NT2/D1 (cell line): ENCODE measurements around the gene LRRK1.

Experiments
- DNase-seq: peaks from one replicate; pipeline ENCODE4 v3.0.0-alpha.2; 2011; ENCODE audit warnings: low read depth, low spot score
- H3K27me3 ChIP-seq: 2 replicates; pipeline ENCODE4 v1.6.0; 2011; ENCODE audit warnings: mild to moderate bottlenecking; ENCODE audit not compliant: insufficient read length, insufficient read depth
- H3K36me3 ChIP-seq: 2 replicates; pipeline ENCODE4 v1.6.1; 2011; ENCODE audit warnings: mild to moderate bottlenecking, low read length, mixed read lengths; ENCODE audit not compliant: insufficient read depth, insufficient read length
- H3K4me1 ChIP-seq: 2 replicates; pipeline ENCODE4 v1.5.1; 2011; ENCODE audit not compliant: insufficient read depth, insufficient read length
- H3K4me3 ChIP-seq: 2 replicates; pipeline ENCODE4 v1.5.1; 2011; ENCODE audit warnings: low read depth; ENCODE audit not compliant: insufficient read length
- H3K9ac ChIP-seq: 2 replicates; pipeline ENCODE4 v1.6.0; 2011; ENCODE audit warnings: low read depth; ENCODE audit not compliant: insufficient read length
- H3K9me3 ChIP-seq: 2 replicates; pipeline ENCODE4 v1.5.1; 2011; ENCODE audit warnings: mild to moderate bottlenecking, low read length; ENCODE audit not compliant: insufficient read depth
- SUZ12 ChIP-seq: IDR thresholded peaks from 2 replicates; pipeline ENCODE4 v1.6.1; 2011; ENCODE audit not compliant: insufficient read length, insufficient read depth; ENCODE audit errors: extremely low read depth
- YY1 ChIP-seq: IDR thresholded peaks from 2 replicates; pipeline ENCODE4 v1.6.1; 2011; ENCODE audit not compliant: insufficient read length, insufficient read depth
- ZNF274 ChIP-seq: IDR thresholded peaks from 2 replicates; pipeline ENCODE4 v1.6.1; 2011; ENCODE audit warnings: mild to moderate bottlenecking, low read depth, low read length

LRRK1 gene

GRCh38 chr15:101052031-101052620 is 133.0 kb downstream of the LRRK1 start:
- Histone ChIP-seq H3K9me3 (no peaks in the 10 kb centered on the region), H3K9ac (no peak overlapping the region), H3K4me1 (peaks cover 26% of the 10 kb centered on the region), H3K27me3 (peaks cover 13% of the 10 kb centered on the region), H3K4me3 (no peak overlapping the region), H3K36me3 (peaks cover 21% of the 10 kb centered on the region)
- DNase-seq, result no peak
- TF ChIP-seq ZNF274 (no peak), YY1 (no peak), SUZ12 (no peak)

GRCh38 chr15:101052681-101053121 is 133.5 kb downstream of the LRRK1 start:
- H3K9ac ChIP-seq, result no peak overlapping the region
- H3K9me3 ChIP-seq, result no peaks in the 10 kb centered on the region
- H3K27me3 ChIP-seq, result peaks cover 13% of the 10 kb centered on the region
- TF ChIP-seq YY1 (no peak), SUZ12 (no peak), ZNF274 (no peak)
- no peak for DNase-seq
- H3K4me1 ChIP-seq, result peaks cover 26% of the 10 kb centered on the region
- no peak overlapping the region for H3K4me3 ChIP-seq
- peaks cover 24% of the 10 kb centered on the region for H3K36me3 ChIP-seq

- peaks cover 11% of the 10 kb centered on the region for H3K27me3 ChIP-seq
- TF ChIP-seq SUZ12 (no peak), YY1 (no peak), ZNF274 (no peak)
Measured at GRCh38 chr15:101053261-101053660, 134.1 kb downstream of the LRRK1 start.

GRCh38 chr15:101054116-101054515 is 135.0 kb downstream of the LRRK1 start:
- peaks cover 19% of the 10 kb centered on the region for H3K4me1 ChIP-seq
- peaks cover 5% of the 10 kb centered on the region for H3K27me3 ChIP-seq
- DNase-seq, result no peak
- peaks cover 30% of the 10 kb centered on the region for H3K36me3 ChIP-seq
- H3K9me3 ChIP-seq, result peaks cover 3% of the 10 kb centered on the region; the same call in 1 of the 2 replicates
- TF ChIP-seq SUZ12 (no peak), ZNF274 (no peak), YY1 (no peak)
- no peak overlapping the region for H3K9ac ChIP-seq
- no peak overlapping the region for H3K4me3 ChIP-seq

More at GRCh38 chr15:101053261-101053660, 134.1 kb downstream of the LRRK1 start:
- DNase-seq, result no peak
- Histone ChIP-seq H3K9ac (no peak overlapping the region), H3K4me3 (no peak overlapping the region), H3K9me3 (no peaks in the 10 kb centered on the region), H3K36me3 (peaks cover 30% of the 10 kb centered on the region), H3K4me1 (peaks cover 26% of the 10 kb centered on the region)

- Histone ChIP-seq H3K9ac (no peak overlapping the region), H3K27me3 (no peaks in the 10 kb centered on the region), H3K4me3 (no peak overlapping the region), H3K36me3 (peaks cover 38% of the 10 kb centered on the region), H3K9me3 (peaks cover 12% of the 10 kb centered on the region; the same call in 1 of the 2 replicates), H3K4me1 (peaks cover 20% of the 10 kb centered on the region)
- DNase-seq, result no peak
- TF ChIP-seq YY1, result no peak
- TF ChIP-seq ZNF274, result no peak
- no peak for TF ChIP-seq SUZ12
Measured at GRCh38 chr15:101054991-101055390, 135.8 kb downstream of the LRRK1 start.

- TF ChIP-seq SUZ12, result no peak
- no peak for TF ChIP-seq ZNF274
- TF ChIP-seq YY1, result no peak
- no peak for DNase-seq
- H3K4me3 ChIP-seq, result no peak overlapping the region
- peaks cover 12% of the 10 kb centered on the region; the same call in 1 of the 2 replicates for H3K9me3 ChIP-seq
- peaks cover 39% of the 10 kb centered on the region for H3K36me3 ChIP-seq
- no peak overlapping the region for H3K9ac ChIP-seq
- no peaks in the 10 kb centered on the region for H3K27me3 ChIP-seq
- peaks cover 20% of the 10 kb centered on the region for H3K4me1 ChIP-seq
Measured at GRCh38 chr15:101055411-101055810, 136.3 kb downstream of the LRRK1 start.

- H3K27me3 ChIP-seq, result no peaks in the 10 kb centered on the region
- no peak overlapping the region for H3K4me3 ChIP-seq
- H3K9me3 ChIP-seq, result peaks cover 17% of the 10 kb centered on the region; the same call in 1 of the 2 replicates
- TF ChIP-seq SUZ12, result no peak
- no peak for TF ChIP-seq ZNF274
- no peak for TF ChIP-seq YY1
- H3K9ac ChIP-seq, result no peak overlapping the region
- DNase-seq, result no peak
- peaks cover 22% of the 10 kb centered on the region for H3K4me1 ChIP-seq
- H3K36me3 ChIP-seq, result peaks cover 45% of the 10 kb centered on the region
Measured at GRCh38 chr15:101056366-101057334, 137.5 kb downstream of the LRRK1 start.
